Astrocyte (in vitro differentiated cells and primary cell): ENCODE measurements around the gene CRY2. TPM values are rescaled to one million over a fixed set of nuclear protein-coding genes. Genes with fewer than 3 reads are reported as not detected.

Experiments
- DNase-seq: peaks from one replicate; pipeline ENCODE4 v3.0.0-alpha.2; 2010; ENCODE audit warnings: low read depth
- FAIRE-seq: peaks from 2 replicates; lab custom pipeline; 2011; peaks lifted over from hg19 to GRCh38; lab: Jason Lieb, UNC
- H2AFZ ChIP-seq: 2 replicates; pipeline ENCODE4 v1.6.0; 2012; ENCODE audit warnings: low read depth, low read length, inconsistent platforms
- H3K27ac ChIP-seq: 2 replicates; pipeline ENCODE4 v1.5.1; 2011; ENCODE audit warnings: low read depth, low read length, inconsistent platforms
- H3K27me3 ChIP-seq: 2 replicates; pipeline ENCODE4 v1.6.0; 2011; ENCODE audit warnings: low read length, inconsistent platforms; ENCODE audit not compliant: insufficient read depth
- H3K36me3 ChIP-seq: 2 replicates; pipeline ENCODE4 v1.5.1; 2011; ENCODE audit warnings: low read length, inconsistent platforms; ENCODE audit not compliant: insufficient read depth
- H3K4me1 ChIP-seq: 2 replicates; pipeline ENCODE4 v1.5.1; 2011; ENCODE audit warnings: low read length, inconsistent platforms; ENCODE audit not compliant: insufficient read depth
- H3K4me2 ChIP-seq: 2 replicates; pipeline ENCODE4 v1.6.0; 2012; ENCODE audit warnings: low read length, inconsistent platforms
- H3K4me3 ChIP-seq: 2 replicates; pipeline ENCODE4 v1.5.1; 2011; ENCODE audit warnings: low read depth, mild to moderate bottlenecking, low read length, inconsistent platforms; ENCODE audit not compliant: insufficient read depth
- H3K79me2 ChIP-seq: 2 replicates; pipeline ENCODE4 v1.6.0; 2012; ENCODE audit warnings: mild to moderate bottlenecking, low read length, inconsistent platforms; ENCODE audit not compliant: insufficient read depth
- H3K9ac ChIP-seq: 2 replicates; pipeline ENCODE4 v1.6.0; 2012; ENCODE audit warnings: mild to moderate bottlenecking, low read length, inconsistent platforms
- H3K9me3 ChIP-seq: 2 replicates; pipeline ENCODE4 v1.5.1; 2012; ENCODE audit warnings: low read depth, mild to moderate bottlenecking, low read length, inconsistent platforms; ENCODE audit not compliant: insufficient read depth
- H4K20me1 ChIP-seq: 2 replicates; pipeline ENCODE4 v1.6.0; 2012; ENCODE audit warnings: low read length, inconsistent platforms; ENCODE audit not compliant: insufficient read depth
- H3K27ac Mint-ChIP-seq: one replicate; pipeline ENCODE4 v1.8.0; 2021; ENCODE audit warnings: mild to moderate bottlenecking, mixed read lengths; ENCODE audit not compliant: unreplicated experiment
- H3K27me3 Mint-ChIP-seq: one replicate; pipeline ENCODE4 v1.8.0; 2021; ENCODE audit warnings: low read depth, mixed read lengths; ENCODE audit not compliant: unreplicated experiment
- H3K36me3 Mint-ChIP-seq: one replicate; pipeline ENCODE4 v1.8.0; 2021; ENCODE audit warnings: low read depth, mixed read lengths; ENCODE audit not compliant: unreplicated experiment
- H3K4me1 Mint-ChIP-seq: one replicate; pipeline ENCODE4 v1.8.0; 2021; ENCODE audit warnings: low read depth, mixed read lengths; ENCODE audit not compliant: unreplicated experiment
- H3K4me3 Mint-ChIP-seq: one replicate; pipeline ENCODE4 v1.8.0; 2021; ENCODE audit warnings: mild to moderate bottlenecking, moderate library complexity, mixed read lengths; ENCODE audit not compliant: unreplicated experiment
- H3K9me3 Mint-ChIP-seq: one replicate; pipeline ENCODE4 v1.8.0; 2021; ENCODE audit warnings: mild to moderate bottlenecking, mixed read lengths; ENCODE audit not compliant: unreplicated experiment
- CTCF ChIP-seq: IDR thresholded peaks from 2 replicates; pipeline ENCODE4 v1.5.1; 2011; ENCODE audit warnings: low read depth, mild to moderate bottlenecking, inconsistent platforms, low read length, moderate library complexity; ENCODE audit not compliant: insufficient read depth
- EZH2 ChIP-seq: IDR thresholded peaks from 2 replicates; pipeline ENCODE4 v1.6.1; 2012; ENCODE audit warnings: mild to moderate bottlenecking, low read length, inconsistent platforms; ENCODE audit not compliant: insufficient read depth
- total RNA-seq: library from RNA; stranded (reverse); gene quantifications from 2 replicates; pipeline ENCODE4 v1.2.1, GENCODE V29; 2021

The CRY2 gene
- total RNA-seq, 1 donor from 2014 or later: 16.9 TPM

- TF ChIP-seq CTCF: no peak
- no peak for TF ChIP-seq EZH2
- no peak overlapping the region for H3K27ac Mint-ChIP-seq
- Histone ChIP-seq H3K27me3 (peaks cover 4% of the 10 kb centered on the region), H2AFZ (no peak overlapping the region), H3K9ac (no peak overlapping the region), H3K36me3 (peaks cover 3% of the 10 kb centered on the region), H3K4me3 (no peak overlapping the region), H3K9me3 (no peaks in the 10 kb centered on the region), H4K20me1 (peaks cover 44% of the 10 kb centered on the region), H3K4me2 (peak overlapping the region; percentile 70), H3K79me2 (no peaks in the 10 kb centered on the region), H3K4me1 (peaks cover 9% of the 10 kb centered on the region), H3K27ac (no peak overlapping the region)
- DNase-seq (no peak), FAIRE-seq (no peak)
- peaks cover 18% of the 10 kb centered on the region for H3K36me3 Mint-ChIP-seq
- H3K4me1 Mint-ChIP-seq: peaks cover 17% of the 10 kb centered on the region
- peaks cover 21% of the 10 kb centered on the region for H3K27me3 Mint-ChIP-seq
- no peaks in the 10 kb centered on the region for H3K9me3 Mint-ChIP-seq
- peak overlapping the region; percentile 79 for H3K4me3 Mint-ChIP-seq
Measured at GRCh38 chr11:45884596-45885185, 37.4 kb downstream of the CRY2 start.

- H3K27ac ChIP-seq: no peak within 1 kb of the TSS
- FAIRE-seq: no peak
Measured at GRCh38 chr11:45885274-45885920, 38.1 kb downstream of the CRY2 start, which contains the start of gene MAPK8IP1. Gene MAPK8IP1 (plus strand): TSS chr11:45885651. CDS start chr11:45885821, 170 bp downstream.

More at GRCh38 chr11:45885274-45885920, 38.1 kb downstream of the CRY2 start, which contains the start of gene MAPK8IP1:
- Histone ChIP-seq H3K4me2 (peak within 1 kb of the TSS; percentile 83), H3K9ac (no peak within 1 kb of the TSS), H4K20me1 (peaks cover 36% of the 10 kb centered on the region), H3K9me3 (no peaks in the 10 kb centered on the region), H3K79me2 (no peaks in the 10 kb centered on the region), H3K4me1 (peaks cover 4% of the 10 kb centered on the region), H3K36me3 (peaks cover 3% of the 10 kb centered on the region), H3K27me3 (peaks cover 4% of the 10 kb centered on the region), H3K4me3 (peak within 1 kb of the TSS; percentile 48), H2AFZ (peak within 1 kb of the TSS; percentile 34)
- peak within 1 kb of the TSS; percentile 79 for H3K4me3 Mint-ChIP-seq
- peaks cover 23% of the 10 kb centered on the region for H3K27me3 Mint-ChIP-seq
- no peaks in the 10 kb centered on the region for H3K9me3 Mint-ChIP-seq
- TF ChIP-seq CTCF: no peak
- TF ChIP-seq EZH2: no peak
- no peak for DNase-seq
- peaks cover 14% of the 10 kb centered on the region for H3K36me3 Mint-ChIP-seq
- no peak within 1 kb of the TSS for H3K27ac Mint-ChIP-seq
- peaks cover 13% of the 10 kb centered on the region for H3K4me1 Mint-ChIP-seq
